Stimulated activated CD4-positive, alpha-beta T cell treated with anti-CD3 and anti-CD28 coated beads, Interleukin-1b, Interleukin-23, amount 100 ng/mL, for 24 hours (primary cell): ENCODE measurements around the gene PPP1R3D.
"Not testable (repeated sequence)": the region's sequence is repeated elsewhere in the genome, so short reads cannot be mapped to it uniquely, and the experiment has no call there.

Source experiments
- DNase-seq, 4 experiments: peaks; one replicate each; pipeline ENCODE4 v3.0.0-alpha.2; 2020; ENCODE audit warnings: low read depth in 4 of 4, low spot score in 1 of 4

PPP1R3D gene

DNA sequence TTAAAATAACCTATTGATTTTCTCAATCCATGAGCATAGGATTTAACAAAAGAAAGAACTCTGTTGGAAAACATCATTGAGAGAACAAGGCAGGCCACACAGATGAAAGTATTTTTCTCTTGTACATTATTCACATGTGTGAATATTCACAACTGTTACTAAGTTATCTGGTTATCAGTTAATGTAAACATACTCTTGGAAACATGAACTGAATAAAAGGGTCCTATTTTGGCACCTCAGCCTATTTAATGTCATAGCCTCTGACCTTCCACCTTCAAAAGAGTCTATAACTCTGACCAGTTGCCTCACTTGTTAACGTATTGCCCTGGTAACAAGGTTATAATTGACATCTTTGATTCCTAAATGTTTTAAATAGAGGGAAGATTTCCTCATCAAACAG, 14.7 kb downstream of the PPP1R3D start:
- DNase-seq, result no peak

DNA sequence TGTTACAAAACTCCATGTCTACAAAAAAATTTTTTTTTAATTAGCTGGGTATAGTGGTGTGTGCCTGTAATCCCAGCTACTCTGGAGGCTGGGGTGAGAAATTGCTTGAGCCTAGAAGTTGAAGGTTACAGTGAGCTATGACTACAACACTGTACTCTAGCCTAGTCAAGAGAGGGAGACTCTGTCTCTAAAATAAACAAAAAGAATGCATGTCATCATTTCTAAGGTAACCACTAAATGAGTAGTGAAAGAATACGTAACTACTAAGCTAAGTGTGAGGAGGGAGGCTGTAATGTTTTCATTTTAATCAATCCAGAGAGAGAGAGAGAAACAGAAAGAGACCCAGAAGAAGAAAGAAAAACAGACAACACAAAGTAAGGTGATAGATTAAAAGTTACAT, 16.6 kb downstream of the PPP1R3D start:
- no peak for DNase-seq

- no peak for DNase-seq
Measured at GRCh38 chr20:59920944-59921343, 19.2 kb downstream of the PPP1R3D start.

DNA sequence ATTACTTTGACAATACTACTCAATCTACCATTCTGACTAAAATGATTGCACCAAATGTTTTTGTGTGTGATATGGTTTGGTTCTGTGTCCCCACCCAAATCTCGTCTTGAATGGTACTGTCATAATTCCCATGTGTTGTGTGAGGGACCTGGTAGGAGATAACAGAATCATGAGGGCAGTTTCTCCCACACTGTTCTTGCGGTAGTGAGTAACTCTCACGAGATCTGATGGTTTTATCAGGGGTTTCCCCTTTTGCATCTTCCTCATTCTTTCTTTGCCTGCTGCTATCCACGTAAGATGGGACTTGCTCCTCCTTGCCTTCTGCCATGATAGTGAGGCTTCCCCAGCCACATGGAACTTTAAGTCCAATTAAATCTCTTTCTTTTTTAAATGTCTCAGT, 27.5 kb downstream of the PPP1R3D start:
- no peak for DNase-seq

DNA sequence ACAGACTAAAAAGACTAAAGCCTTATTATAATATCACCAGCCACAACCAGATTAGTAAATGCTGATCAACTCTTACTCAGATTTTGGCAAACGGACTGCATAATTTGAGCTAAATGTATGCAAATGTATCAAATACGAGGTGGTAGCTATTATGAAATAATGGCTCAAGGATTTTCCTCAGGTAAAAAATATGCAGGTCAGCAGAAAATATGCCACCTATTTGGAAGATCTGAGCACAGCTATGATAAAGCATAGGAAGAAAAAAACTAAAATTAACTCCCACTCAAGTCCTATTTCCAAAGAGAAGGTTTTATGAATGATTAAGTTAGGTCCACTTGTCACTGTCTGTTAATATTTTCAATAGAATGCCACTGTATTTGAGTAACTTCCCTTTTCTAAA, 29.1 kb downstream of the PPP1R3D start:
- DNase-seq, result no peak

GRCh38 chr20:59908855-59909254, 31.2 kb downstream of the PPP1R3D start:
- no peak for DNase-seq

DNA sequence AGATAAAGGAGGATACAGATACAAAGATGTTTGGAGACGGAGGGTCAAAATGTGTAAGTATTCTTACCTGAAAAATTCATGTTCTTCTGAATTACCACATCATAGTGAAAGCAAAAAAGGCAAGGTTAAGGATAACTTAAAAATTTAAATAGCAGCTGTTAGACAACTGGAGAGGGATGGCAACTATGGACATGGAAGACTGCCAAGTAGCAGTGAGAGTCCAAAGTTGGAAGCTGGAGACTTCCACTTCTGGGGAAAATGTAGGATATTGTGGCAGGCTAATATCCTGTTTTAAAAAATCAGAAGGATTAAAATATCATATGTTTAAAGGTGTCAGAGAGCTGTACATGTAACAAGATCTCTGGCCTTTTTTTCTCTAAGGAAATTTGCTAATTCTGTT, 36.5 kb downstream of the PPP1R3D start:
- no peak for DNase-seq

GRCh38 chr20:59902470-59902869, 37.6 kb downstream of the PPP1R3D start:
- DNase-seq, result no peak

- no peak for DNase-seq
Measured at GRCh38 chr20:59895908-59896307, 44.2 kb downstream of the PPP1R3D start.

DNA sequence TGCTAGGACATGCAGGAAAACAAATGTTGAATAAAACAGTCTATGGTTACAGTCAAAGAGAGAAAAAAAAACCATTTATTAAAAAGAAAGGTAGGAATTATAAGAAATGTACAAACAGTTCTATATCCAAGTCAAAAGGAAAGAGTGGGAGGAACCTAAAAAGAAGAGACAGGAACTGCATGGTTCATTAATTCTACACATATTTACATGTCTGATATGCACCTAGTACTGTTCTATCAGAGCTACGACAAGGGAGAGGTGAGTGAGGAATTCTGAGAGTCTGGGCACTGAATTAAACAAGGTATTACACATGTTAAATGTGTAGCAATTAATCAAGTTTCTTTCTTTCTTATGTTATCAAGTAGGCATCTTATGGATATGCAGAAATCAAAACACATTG, 48.5 kb downstream of the PPP1R3D start:
- DNase-seq, result no peak

DNA sequence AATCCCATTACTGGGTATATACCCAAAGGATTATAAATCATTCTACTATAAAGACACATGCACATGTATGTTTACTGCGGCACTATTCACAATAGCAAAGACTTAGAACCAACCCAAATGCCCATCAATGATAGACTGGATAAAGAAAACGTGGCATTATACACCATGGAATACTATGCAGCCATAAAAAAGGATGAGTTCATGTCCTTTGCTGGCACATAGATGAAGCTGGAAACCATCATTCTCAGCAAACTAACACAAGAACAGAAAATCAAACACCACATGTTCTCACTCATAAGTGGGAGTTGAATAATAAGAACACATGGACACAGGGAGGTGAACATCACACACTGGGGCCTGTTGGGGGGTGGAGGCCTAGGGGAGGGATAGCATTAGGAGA, 50.1 kb downstream of the PPP1R3D start:
- not testable (repeated sequence) for DNase-seq

GRCh38 chr20:59888050-59888449, 52.1 kb downstream of the PPP1R3D start:
- no peak for DNase-seq
